DOHH2 (cell line): Measurements from ENCODE around the gene TSSK2.

Experiments used
- H3F3A ChIP-seq: fragments of 200-600 bp; sonication (generic), shearing (Covaris generic); 2 replicates; pipeline ENCODE4 v1.6.0; 2016; ENCODE audit warnings: antibody characterized with exemption, mild to moderate bottlenecking; ENCODE audit not compliant: control insufficient read depth, insufficient read depth
- H3K27ac ChIP-seq: fragments of 200-600 bp; sonication (generic); 2 replicates; pipeline ENCODE4 v1.5.1; 2014; ENCODE audit warnings: low read depth, mild to moderate bottlenecking, low read length, moderate library complexity
- H3K27me3 ChIP-seq: fragments of 200-600 bp; sonication (generic); 2 replicates; pipeline ENCODE4 v1.6.1; 2014; ENCODE audit warnings: mild to moderate bottlenecking, low read length, mixed read lengths; ENCODE audit not compliant: control insufficient read depth
- H3K36me3 ChIP-seq: fragments of 200-600 bp; sonication (generic); 2 replicates; pipeline ENCODE4 v1.6.1; 2014; ENCODE audit warnings: mild to moderate bottlenecking, low read length, moderate library complexity, mixed read lengths; ENCODE audit not compliant: control insufficient read depth
- H3K4me1 ChIP-seq: fragments of 200-600 bp; sonication (generic); 2 replicates; pipeline ENCODE4 v1.6.1; 2014; ENCODE audit warnings: mild to moderate bottlenecking, low read length, mixed read lengths; ENCODE audit not compliant: control insufficient read depth
- H3K4me2 ChIP-seq: fragments of 200-600 bp; sonication (generic); 2 replicates; pipeline ENCODE4 v1.6.0; 2014; ENCODE audit warnings: mild to moderate bottlenecking, low read length, moderate library complexity
- H3K4me3 ChIP-seq: fragments of 200-600 bp; sonication (generic); 2 replicates; pipeline ENCODE4 v1.5.1; 2014; ENCODE audit warnings: mild to moderate bottlenecking, low read length, mixed read lengths
- H3K79me2 ChIP-seq: fragments of 200-600 bp; sonication (generic); 2 replicates; pipeline ENCODE4 v1.6.1; 2014; ENCODE audit warnings: mild to moderate bottlenecking, low read length, mixed read lengths; ENCODE audit not compliant: control insufficient read depth
- H3K9me2 ChIP-seq: fragments of 200-600 bp; sonication (generic); replicated peaks from 2 replicates; pipeline ENCODE4 v1.6.1; 2014; ENCODE audit warnings: mild to moderate bottlenecking, low read length, mixed read lengths; ENCODE audit not compliant: control insufficient read depth
- H3K9me3 ChIP-seq: fragments of 200-600 bp; sonication (generic); 2 replicates; pipeline ENCODE4 v1.6.1; 2014; ENCODE audit warnings: antibody characterized with exemption, low read length, mixed read lengths; ENCODE audit not compliant: control insufficient read depth, insufficient read depth
- H4K20me1 ChIP-seq: fragments of 200-600 bp; sonication (generic); 2 replicates; pipeline ENCODE4 v1.6.0; 2014; ENCODE audit warnings: low read depth, mild to moderate bottlenecking, antibody characterized with exemption, low read length, moderate library complexity; ENCODE audit not compliant: control insufficient read depth, insufficient read depth
- EZH2phosphoT487 ChIP-seq: fragments of 200-600 bp; sonication (generic); IDR thresholded peaks from 2 replicates; pipeline ENCODE4 v1.6.1; 2017; ENCODE audit warnings: borderline replicate concordance, mild to moderate bottlenecking, antibody characterized with exemption, low read length, moderate library complexity, mixed read lengths
- TF ChIP-seq, protein P1 (sequence below): fragments of 200-600 bp; sonication (generic); IDR thresholded peaks from one replicate; pipeline ENCODE4 v1.5.1; 2014; ENCODE audit warnings: antibody characterized with exemption, mild to moderate bottlenecking, low read depth, low read length; ENCODE audit not compliant: poor library complexity, severe bottlenecking

Gene TSSK2

DNA sequence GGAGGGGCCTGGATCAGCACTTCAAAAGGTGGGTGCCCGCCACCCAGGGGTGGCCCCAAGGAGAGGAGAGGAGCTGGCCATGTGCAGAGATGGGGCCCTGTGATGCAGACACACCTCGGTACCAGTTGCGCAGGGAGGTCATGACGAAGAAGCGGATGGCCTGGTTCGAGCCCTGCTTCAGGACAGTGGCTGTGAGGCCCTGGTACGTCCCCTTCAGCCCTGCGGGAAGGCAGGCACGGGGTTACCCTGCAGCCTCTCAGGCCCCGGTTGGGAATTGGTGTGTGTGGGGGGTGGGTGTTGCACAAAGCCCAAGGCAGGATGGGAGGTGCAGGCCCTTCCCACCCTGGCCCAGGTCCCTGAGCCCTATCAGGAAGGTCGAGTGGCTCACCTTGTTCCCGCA lies 45.6 kb downstream of the TSSK2 start:
- H3K79me2 ChIP-seq, result peaks cover 66% of the 10 kb centered on the region
- H4K20me1 ChIP-seq, result peaks cover 10% of the 10 kb centered on the region; the same call in 1 of the 2 replicates
- H3K27me3 ChIP-seq, result no peaks in the 10 kb centered on the region
- H3K27ac ChIP-seq, result no peak overlapping the region
- no peaks in the 10 kb centered on the region for H3K9me2 ChIP-seq
- H3F3A ChIP-seq, result peaks cover 8% of the 10 kb centered on the region
- peak overlapping the region; percentile 88 for H3K4me2 ChIP-seq
- H3K4me3 ChIP-seq, result peak overlapping the region; percentile 85; the same call in 1 of the 2 replicates
- TF ChIP-seq, protein P1, sequence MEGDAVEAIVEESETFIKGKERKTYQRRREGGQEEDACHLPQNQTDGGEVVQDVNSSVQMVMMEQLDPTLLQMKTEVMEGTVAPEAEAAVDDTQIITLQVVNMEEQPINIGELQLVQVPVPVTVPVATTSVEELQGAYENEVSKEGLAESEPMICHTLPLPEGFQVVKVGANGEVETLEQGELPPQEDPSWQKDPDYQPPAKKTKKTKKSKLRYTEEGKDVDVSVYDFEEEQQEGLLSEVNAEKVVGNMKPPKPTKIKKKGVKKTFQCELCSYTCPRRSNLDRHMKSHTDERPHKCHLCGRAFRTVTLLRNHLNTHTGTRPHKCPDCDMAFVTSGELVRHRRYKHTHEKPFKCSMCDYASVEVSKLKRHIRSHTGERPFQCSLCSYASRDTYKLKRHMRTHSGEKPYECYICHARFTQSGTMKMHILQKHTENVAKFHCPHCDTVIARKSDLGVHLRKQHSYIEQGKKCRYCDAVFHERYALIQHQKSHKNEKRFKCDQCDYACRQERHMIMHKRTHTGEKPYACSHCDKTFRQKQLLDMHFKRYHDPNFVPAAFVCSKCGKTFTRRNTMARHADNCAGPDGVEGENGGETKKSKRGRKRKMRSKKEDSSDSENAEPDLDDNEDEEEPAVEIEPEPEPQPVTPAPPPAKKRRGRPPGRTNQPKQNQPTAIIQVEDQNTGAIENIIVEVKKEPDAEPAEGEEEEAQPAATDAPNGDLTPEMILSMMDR, result no peak
- TF ChIP-seq EZH2phosphoT487, result no peak
- H3K4me1 ChIP-seq, result peaks cover 54% of the 10 kb centered on the region
- H3K9me3 ChIP-seq, result no peaks in the 10 kb centered on the region
- H3K36me3 ChIP-seq, result peaks cover 54% of the 10 kb centered on the region

DNA sequence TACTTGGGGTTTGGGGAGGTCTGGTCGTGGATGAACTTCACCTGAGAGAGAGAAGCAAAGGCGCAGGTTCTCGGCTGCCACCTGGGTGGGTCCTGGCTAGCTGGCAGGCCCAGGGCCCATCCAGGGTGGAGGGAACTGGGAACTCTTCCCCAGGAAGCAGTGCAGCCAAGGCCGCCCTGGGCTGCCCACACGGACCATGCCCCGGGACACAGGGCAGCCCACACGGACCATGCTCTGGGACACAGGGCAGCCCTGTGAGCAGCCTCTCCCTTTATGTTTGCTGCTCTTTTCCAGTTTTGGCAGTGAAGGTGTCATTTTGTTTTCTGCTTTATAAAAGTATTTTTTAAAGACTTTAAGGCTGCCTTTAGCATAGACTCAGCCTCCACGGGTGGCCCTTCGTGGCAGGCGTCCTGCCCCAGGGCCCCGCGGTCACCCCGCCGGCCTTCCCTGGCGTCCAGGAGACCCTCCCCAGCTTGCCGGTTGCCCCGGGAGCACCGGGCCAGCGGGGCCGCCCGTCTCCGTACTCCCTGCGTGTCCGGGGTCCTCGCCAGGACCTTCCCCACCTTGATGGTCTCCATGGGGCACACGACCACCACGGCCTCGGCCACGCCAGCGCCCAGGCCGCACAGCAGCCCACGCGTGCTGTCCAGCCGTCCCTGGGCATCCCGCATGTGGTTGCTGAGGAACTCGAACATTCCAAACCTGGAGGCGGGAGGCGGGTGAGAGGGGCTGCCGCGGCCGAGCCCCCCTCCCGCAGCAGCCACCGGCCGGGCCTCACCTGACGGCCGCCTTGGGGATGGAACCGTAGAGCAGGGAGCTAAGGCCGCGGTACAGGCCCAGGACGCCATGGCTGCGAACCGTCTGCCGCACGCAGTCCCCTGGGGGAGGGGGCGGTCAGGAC lies 46.3 kb downstream of the TSSK2 start:
- Histone ChIP-seq H3K79me2 (peaks cover 59% of the 10 kb centered on the region), H3F3A (peaks cover 8% of the 10 kb centered on the region), H3K27ac (peak overlapping the region; percentile 54), H3K9me2 (no peaks in the 10 kb centered on the region), H3K9me3 (no peaks in the 10 kb centered on the region), H3K27me3 (no peaks in the 10 kb centered on the region), H3K36me3 (peaks cover 50% of the 10 kb centered on the region), H3K4me2 (peak overlapping the region; percentile 88), H4K20me1 (peaks cover 9% of the 10 kb centered on the region; the same call in 1 of the 2 replicates), H3K4me3 (peak overlapping the region; percentile 85), H3K4me1 (peaks cover 58% of the 10 kb centered on the region)
- TF ChIP-seq, protein P1, result no peak
- no peak for TF ChIP-seq EZH2phosphoT487

DNA sequence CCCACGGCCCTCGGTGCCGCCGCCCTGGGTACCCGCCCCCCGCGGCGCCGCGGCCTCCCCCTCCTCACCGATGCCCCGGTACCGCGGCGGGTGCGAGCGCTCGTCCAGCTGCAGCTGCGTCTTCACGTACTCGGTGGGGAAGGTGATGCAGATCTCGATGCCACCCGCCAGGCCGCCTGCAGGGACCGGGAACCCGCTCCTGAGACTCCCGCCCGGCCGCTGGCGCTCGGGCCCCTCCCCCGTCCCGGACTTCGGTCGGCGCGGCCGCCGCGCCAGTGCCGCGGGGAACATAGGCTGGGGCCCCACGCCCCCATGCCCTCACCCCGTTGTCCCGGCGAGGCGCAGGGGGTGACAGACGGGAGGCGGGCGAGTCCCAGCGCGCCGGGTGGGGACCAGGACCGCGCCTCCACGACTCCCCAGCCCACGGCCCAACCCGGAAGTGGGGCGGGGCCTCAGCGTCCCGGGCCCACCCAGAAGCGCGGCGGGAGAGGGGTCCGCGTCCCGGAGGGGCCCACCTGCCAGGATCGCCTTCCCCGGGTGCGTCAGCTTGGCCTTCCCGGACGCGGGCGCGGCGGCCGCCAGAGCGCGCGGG lies 47.1 kb downstream of the TSSK2 start:
- Histone ChIP-seq H3K36me3 (peaks cover 42% of the 10 kb centered on the region), H4K20me1 (peaks cover 3% of the 10 kb centered on the region; the same call in 1 of the 2 replicates), H3K4me2 (peak overlapping the region; percentile 88), H3K79me2 (peaks cover 52% of the 10 kb centered on the region), H3K27ac (peak overlapping the region; percentile 54), H3K27me3 (no peaks in the 10 kb centered on the region), H3K4me3 (peak overlapping the region; percentile 85), H3K4me1 (peaks cover 55% of the 10 kb centered on the region), H3K9me3 (no peaks in the 10 kb centered on the region), H3F3A (peaks cover 8% of the 10 kb centered on the region), H3K9me2 (no peaks in the 10 kb centered on the region)
- TF ChIP-seq EZH2phosphoT487, result no peak
- TF ChIP-seq, protein P1, result no peak
